A673 (cell line): ENCODE data around the gene ZMYND11. TPM values are rescaled to one million over a fixed set of nuclear protein-coding genes. Genes with fewer than 3 reads are reported as not detected.

Experiments
- BruUV-seq: library from RNA; stranded (reverse); fragments of 400-500 nt; replicated peaks from 2 replicates; lab custom pipeline; 2021; lab: Mats Ljungman, UMichigan
- CTCF ChIA-PET: fragments of 300-600 bp; sonication (Branson Sonifier 250); formaldehyde crosslinking; loops from one replicate; lab custom pipeline; 2022; ENCODE audit warnings: antibody characterized with exemption; lab: Charles Lee
- POLR2A ChIA-PET: fragments of 300-600 bp; sonication (Branson Sonifier 250); formaldehyde crosslinking; loops from one replicate; lab custom pipeline; 2022; ENCODE audit warnings: antibody characterized with exemption; ENCODE audit not compliant: low non-redundant PET; lab: Charles Lee
- DNase-seq: peaks from one replicate; pipeline ENCODE4 v3.0.0-alpha.2; 2015; ENCODE audit warnings: low spot score
- H3K27ac ChIP-seq: fragments of 200-600 bp; sonication (generic); 2 replicates; pipeline ENCODE4 v1.5.1; 2016; ENCODE audit warnings: mixed run types, low read depth, mild to moderate bottlenecking, mixed read lengths, antibody characterized with exemption, low read length; ENCODE audit not compliant: poor library complexity, severe bottlenecking
- H3K27me3 ChIP-seq: fragments of 200-600 bp; sonication (generic); replicated peaks from 2 replicates; pipeline ENCODE4 v1.6.1; 2017; ENCODE audit warnings: mixed run types, low read depth, mild to moderate bottlenecking, mixed read lengths, antibody characterized with exemption, low read length; ENCODE audit not compliant: insufficient read depth, poor library complexity
- H3K36me3 ChIP-seq: fragments of 200-600 bp; sonication (generic); 2 replicates; pipeline ENCODE4 v1.6.1; 2016; ENCODE audit warnings: mixed run types, mild to moderate bottlenecking, mixed read lengths, antibody characterized with exemption, low read length; ENCODE audit not compliant: insufficient read depth, poor library complexity, severe bottlenecking
- H3K4me1 ChIP-seq: fragments of 200-600 bp; sonication (generic); 2 replicates; pipeline ENCODE4 v1.6.1; 2017; ENCODE audit warnings: mixed run types, mild to moderate bottlenecking, mixed read lengths, antibody characterized with exemption, low read length; ENCODE audit not compliant: insufficient read depth, poor library complexity, severe bottlenecking
- H3K4me3 ChIP-seq: fragments of 200-600 bp; sonication (generic); 2 replicates; pipeline ENCODE4 v1.5.1; 2016; ENCODE audit warnings: low read depth, mixed run types, mild to moderate bottlenecking, mixed read lengths, low read length; ENCODE audit not compliant: poor library complexity, severe bottlenecking
- H3K9me3 ChIP-seq: fragments of 200-600 bp; sonication (generic); 2 replicates; pipeline ENCODE4 v1.6.1; 2016; ENCODE audit warnings: mixed run types, low read depth, mild to moderate bottlenecking, mixed read lengths, antibody characterized with exemption, low read length; ENCODE audit not compliant: poor library complexity, severe bottlenecking
- EZH2 ChIP-seq: fragments of 200-600 bp; sonication (generic); IDR thresholded peaks from 2 replicates; pipeline ENCODE4 v1.6.1; 2017; ENCODE audit warnings: borderline replicate concordance, low read depth, mild to moderate bottlenecking, mixed read lengths, antibody characterized with exemption, low read length; ENCODE audit not compliant: poor library complexity, severe bottlenecking
- intact Hi-C: fragments of 100-400 bp; cut with micrococcal nuclease; formaldehyde crosslinking; loops from one replicate; pipeline ENCODE4 v1.10.0; 2022; ENCODE audit not compliant: unreplicated experiment
- total RNA-seq: library from RNA; stranded (reverse); gene quantifications from 2 replicates; pipeline ENCODE4 v1.2.3, GENCODE V29; 2021
- TF ChIP-seq, protein P1 (sequence below): fragments of 300-800, 200-600 bp; sonication (generic); conservative IDR thresholded peaks from 2 replicates; pipeline ENCODE4 v1.5.1; 2017; ENCODE audit warnings: low read depth, mild to moderate bottlenecking, antibody characterized with exemption, low read length, moderate library complexity, mixed read lengths

ZMYND11 gene
- total RNA-seq, 1 experiment from 2014 or later: 82.8 TPM

GRCh38 chr10:293636-294035, 158.4 kb downstream of the ZMYND11 start:
- no peaks in the 10 kb centered on the region for H3K36me3 ChIP-seq
- H3K9me3 ChIP-seq: no peaks in the 10 kb centered on the region
- no peak for DNase-seq
- no TSS peak for BruUV-seq
- CTCF ChIA-PET: no interaction called here
- H3K4me3 ChIP-seq: no peak overlapping the region
- TF ChIP-seq, protein P1, sequence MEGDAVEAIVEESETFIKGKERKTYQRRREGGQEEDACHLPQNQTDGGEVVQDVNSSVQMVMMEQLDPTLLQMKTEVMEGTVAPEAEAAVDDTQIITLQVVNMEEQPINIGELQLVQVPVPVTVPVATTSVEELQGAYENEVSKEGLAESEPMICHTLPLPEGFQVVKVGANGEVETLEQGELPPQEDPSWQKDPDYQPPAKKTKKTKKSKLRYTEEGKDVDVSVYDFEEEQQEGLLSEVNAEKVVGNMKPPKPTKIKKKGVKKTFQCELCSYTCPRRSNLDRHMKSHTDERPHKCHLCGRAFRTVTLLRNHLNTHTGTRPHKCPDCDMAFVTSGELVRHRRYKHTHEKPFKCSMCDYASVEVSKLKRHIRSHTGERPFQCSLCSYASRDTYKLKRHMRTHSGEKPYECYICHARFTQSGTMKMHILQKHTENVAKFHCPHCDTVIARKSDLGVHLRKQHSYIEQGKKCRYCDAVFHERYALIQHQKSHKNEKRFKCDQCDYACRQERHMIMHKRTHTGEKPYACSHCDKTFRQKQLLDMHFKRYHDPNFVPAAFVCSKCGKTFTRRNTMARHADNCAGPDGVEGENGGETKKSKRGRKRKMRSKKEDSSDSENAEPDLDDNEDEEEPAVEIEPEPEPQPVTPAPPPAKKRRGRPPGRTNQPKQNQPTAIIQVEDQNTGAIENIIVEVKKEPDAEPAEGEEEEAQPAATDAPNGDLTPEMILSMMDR: no peak
- TF ChIP-seq EZH2: no peak
- POLR2A ChIA-PET: no interaction called here
- peaks cover 7% of the 10 kb centered on the region for H3K4me1 ChIP-seq
- H3K27ac ChIP-seq: no peak overlapping the region
- H3K27me3 ChIP-seq: no peaks in the 10 kb centered on the region
- intact Hi-C loops: no loop called here

DNA sequence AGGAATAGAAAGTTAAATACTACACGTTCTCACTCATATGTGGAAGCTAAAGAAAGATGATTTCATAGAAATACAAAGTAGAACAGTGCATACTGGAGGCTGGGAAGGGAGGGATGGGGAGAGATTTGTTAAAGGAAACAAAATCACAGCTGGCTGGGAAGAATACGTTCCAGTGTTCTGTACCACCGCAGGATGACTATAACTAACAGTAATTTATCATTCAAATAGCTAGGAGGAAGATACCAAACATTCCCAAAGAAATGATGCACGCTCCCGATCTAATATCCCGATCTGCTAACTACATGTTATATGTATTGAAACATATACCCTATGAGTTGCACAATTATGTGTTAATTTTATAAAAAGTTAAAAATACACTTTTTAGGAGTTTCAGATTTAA, 162.3 kb downstream of the ZMYND11 start:
- POLR2A ChIA-PET: no interaction called here
- no peak overlapping the region for H3K4me3 ChIP-seq
- CTCF ChIA-PET: no interaction called here

DNA sequence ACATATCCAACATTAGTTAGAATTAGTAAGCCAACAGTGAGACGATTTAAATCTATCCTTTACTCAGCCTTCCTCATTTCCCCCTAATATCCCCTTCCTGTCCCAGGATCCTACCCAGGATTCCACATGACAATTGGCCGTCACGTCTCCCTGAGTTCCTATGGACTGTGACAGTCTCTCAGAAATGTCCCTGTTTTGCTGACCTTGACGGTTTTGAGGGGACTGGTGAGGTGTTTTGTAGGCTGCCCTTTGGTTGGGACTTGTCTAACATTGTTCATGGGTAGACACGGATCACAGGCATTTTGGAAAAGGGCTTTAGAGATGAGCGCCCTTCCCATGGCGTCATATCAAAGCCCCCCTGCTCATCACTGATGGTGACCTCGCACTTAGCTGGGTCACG, 162.8 kb downstream of the ZMYND11 start:
- Histone ChIP-seq H3K4me3 (no peak overlapping the region), H3K27ac (no peak overlapping the region), H3K9me3 (no peaks in the 10 kb centered on the region), H3K27me3 (no peaks in the 10 kb centered on the region), H3K4me1 (peaks cover 7% of the 10 kb centered on the region), H3K36me3 (no peaks in the 10 kb centered on the region)
- no TSS peak for BruUV-seq
- no peak for TF ChIP-seq EZH2
- TF ChIP-seq, protein P1: no peak
- no peak for DNase-seq
- intact Hi-C loops: no loop called here
- ChIA-PET CTCF (no interaction called here), POLR2A (no interaction called here)

More for the DNA sequence above, 162.3 kb downstream of the ZMYND11 start:
- no peaks in the 10 kb centered on the region for H3K36me3 ChIP-seq
- intact Hi-C loops: no loop called here
- DNase-seq: no peak
- no peak for TF ChIP-seq EZH2
- TF ChIP-seq, protein P1: no peak
- no peaks in the 10 kb centered on the region for H3K9me3 ChIP-seq
- peaks cover 7% of the 10 kb centered on the region for H3K4me1 ChIP-seq
- no peaks in the 10 kb centered on the region for H3K27me3 ChIP-seq
- no TSS peak for BruUV-seq
- no peak overlapping the region for H3K27ac ChIP-seq
